GM12878 (cell line): ENCODE measurements around the gene KDM4C. TPM values are rescaled to one million over a fixed set of nuclear protein-coding genes. Genes with fewer than 3 reads are reported as not detected.

ENCODE experiments used
- ATAC-seq: fragments of 200-7000 bp; cut with Tn5 transposase; 3 replicates; pipeline ENCODE4 v1.9.1; 2020; ENCODE audit warnings: mild to moderate bottlenecking, moderate library complexity
- BruUV-seq: library from RNA; stranded (reverse); fragments of 400-500 nt; replicated peaks from 2 replicates; lab custom pipeline; 2021; lab: Mats Ljungman, UMichigan
- CTCF ChIA-PET: fragments of 300-600 bp; sonication (Branson Sonifier 250); formaldehyde crosslinking; extraction: SDS; loops from one replicate; lab custom pipeline; 2021; ENCODE audit warnings: inconsistent platforms; lab: Yijun Ruan, JAX
- POLR2A ChIA-PET: fragments of 350-600 bp; formaldehyde crosslinking; extraction: SDS; loops from one replicate; lab custom pipeline; 2021; ENCODE audit warnings: inconsistent platforms; lab: Charles Lee
- RAD21 ChIA-PET: fragments of 300-600 bp; sonication (Branson Sonifier 250); formaldehyde crosslinking; loops from one replicate; lab custom pipeline; 2023; ENCODE audit warnings: antibody characterized with exemption; ENCODE audit not compliant: unreplicated experiment; lab: Charles Lee
- SMC1A ChIA-PET: fragments of 300-600 bp; sonication (Branson Sonifier 250); formaldehyde crosslinking; loops from one replicate; lab custom pipeline; 2023; ENCODE audit not compliant: unreplicated experiment, uncharacterized antibody; lab: Charles Lee
- DNase-seq: peaks from one replicate; pipeline ENCODE4 v3.0.0-alpha.2; 2011; ENCODE audit warnings: low read depth, low spot score
- FAIRE-seq: peaks from 3 replicates; lab custom pipeline; 2011; peaks lifted over from hg19 to GRCh38; lab: Jason Lieb, UNC
- H2AFZ ChIP-seq: 2 replicates; pipeline ENCODE4 v1.6.0; 2011; ENCODE audit warnings: low read depth, low read length, control low read depth; ENCODE audit not compliant: control insufficient read depth
- H3K27ac ChIP-seq: 2 replicates; pipeline ENCODE4 v1.5.1; 2011; ENCODE audit warnings: control low read depth; ENCODE audit not compliant: control insufficient read depth, insufficient read depth
- H3K27me3 ChIP-seq, 2 experiments: replicated peaks in 1 of 2; 2 replicates each; pipeline versions ENCODE4 v1.6.0 to v1.6.1; 2011; ENCODE audit warnings: low read length in 1 of 2; ENCODE audit not compliant: control insufficient read depth in 2 of 2, insufficient read depth in 2 of 2
- H3K36me3 ChIP-seq, 2 experiments: 2 replicates each; pipeline ENCODE4 v1.5.1; 2011; ENCODE audit warnings: low read length in 1 of 2; ENCODE audit not compliant: control insufficient read depth in 2 of 2, insufficient read depth in 2 of 2
- H3K4me1 ChIP-seq: 2 replicates; pipeline ENCODE4 v1.6.1; 2011; ENCODE audit warnings: mild to moderate bottlenecking, low read length, moderate library complexity, mixed read lengths; ENCODE audit not compliant: control insufficient read depth, insufficient read depth
- H3K4me2 ChIP-seq: 2 replicates; pipeline ENCODE4 v1.6.0; 2011; ENCODE audit warnings: control low read depth; ENCODE audit not compliant: control insufficient read depth, insufficient read depth
- H3K4me3 ChIP-seq: fragments of 200-600 bp; sonication (generic); 2 replicates; pipeline ENCODE4 v1.5.1; 2016
- H3K79me2 ChIP-seq: 2 replicates; pipeline ENCODE4 v1.6.0; 2011; ENCODE audit warnings: low read length; ENCODE audit not compliant: control insufficient read depth, insufficient read depth
- H3K9ac ChIP-seq: 2 replicates; pipeline ENCODE4 v1.8.0; 2011; ENCODE audit warnings: low read length, control low read depth, mixed read lengths; ENCODE audit not compliant: control insufficient read depth, insufficient read depth
- H3K9me3 ChIP-seq: replicated peaks from 3 replicates; pipeline ENCODE4 v1.5.1; 2011; ENCODE audit warnings: mild to moderate bottlenecking, low read length; ENCODE audit not compliant: control insufficient read depth, insufficient read depth
- H4K20me1 ChIP-seq: 2 replicates; pipeline ENCODE4 v1.6.0; 2011; ENCODE audit not compliant: control insufficient read depth, insufficient read depth
- CBFB ChIP-seq: IDR thresholded peaks from 2 replicates; pipeline ENCODE4 v1.6.1; 2016; ENCODE audit warnings: antibody characterized with exemption, low read depth
- DPF2 ChIP-seq: fragments of 450-650 bp; IDR thresholded peaks from 2 replicates; pipeline ENCODE4 v1.6.1; 2017; ENCODE audit warnings: mild to moderate bottlenecking
- E4F1 ChIP-seq: fragments of 450-650 bp; IDR thresholded peaks from 2 replicates; pipeline ENCODE4 v1.6.1; 2018; ENCODE audit warnings: borderline replicate concordance, mild to moderate bottlenecking; ENCODE audit not compliant: partially characterized antibody
- GABPA ChIP-seq: IDR thresholded peaks from 2 replicates; pipeline ENCODE4 v1.6.1; 2014; ENCODE audit warnings: antibody characterized with exemption, low read depth, mild to moderate bottlenecking, inconsistent platforms
- KAT2A ChIP-seq: conservative IDR thresholded peaks from 2 replicates; pipeline ENCODE4 v1.6.1; 2011; ENCODE audit warnings: low read depth, low read length; ENCODE audit not compliant: control insufficient read depth
- NFXL1 ChIP-seq: fragments of 450-650 bp; IDR thresholded peaks from 2 replicates; pipeline ENCODE4 v1.6.1; 2017; ENCODE audit warnings: antibody characterized with exemption, mild to moderate bottlenecking, borderline replicate concordance
- NKRF ChIP-seq: fragments of 450-650 bp; conservative IDR thresholded peaks from 2 replicates; pipeline ENCODE4 v1.6.1; 2017; ENCODE audit warnings: mild to moderate bottlenecking, moderate library complexity
- POU2F2 ChIP-seq: IDR thresholded peaks from 3 replicates; pipeline ENCODE4 v1.6.1; 2011; ENCODE audit warnings: low read depth, mild to moderate bottlenecking, low read length, borderline replicate concordance
- RB1 ChIP-seq: fragments of 450-650 bp; formaldehyde crosslinking; IDR thresholded peaks from 2 replicates; pipeline ENCODE4 v1.6.1; 2017; ENCODE audit warnings: mild to moderate bottlenecking, borderline replicate concordance
- RBBP5 ChIP-seq: fragments of 200-600 bp; sonication (generic); conservative IDR thresholded peaks from 2 replicates; pipeline ENCODE4 v1.6.1; 2016
- RCOR1 ChIP-seq: conservative IDR thresholded peaks from 2 replicates; pipeline ENCODE4 v1.6.1; 2012; ENCODE audit warnings: low read depth, low read length, improper control_type of control experiment
- SKIL ChIP-seq: fragments of 450-650 bp; IDR thresholded peaks from 2 replicates; pipeline ENCODE4 v1.6.1; 2017; ENCODE audit warnings: mild to moderate bottlenecking, low read depth, inconsistent platforms; ENCODE audit not compliant: poor library complexity, severe bottlenecking
- STAT3 ChIP-seq: IDR thresholded peaks from 2 replicates; pipeline ENCODE4 v1.6.1; 2011; ENCODE audit warnings: low read depth, low read length, improper control_type of control experiment
- TCF3 ChIP-seq: IDR thresholded peaks from 2 replicates; pipeline ENCODE4 v1.6.1; 2012; ENCODE audit warnings: low read depth, mild to moderate bottlenecking, low read length, borderline replicate concordance; ENCODE audit not compliant: insufficient read depth
- TCF7 ChIP-seq: IDR thresholded peaks from 2 replicates; pipeline ENCODE4 v1.6.1; 2014; ENCODE audit warnings: antibody characterized with exemption, borderline replicate concordance
- WGBS: methylation state at CpG from one replicate; pipeline ENCODE4 v1.1.6; 2016; ENCODE audit warnings: low lambda C conversion rate; ENCODE audit not compliant: insufficient replicate concordance, insufficient coverage; ENCODE audit errors: missing lambda C conversion rate; 5-methylcytosine and 5-hydroxymethylcytosine counted together
- in situ Hi-C: fragments of 300-500 bp; cut with MboI; formaldehyde crosslinking; loops from 9 replicates; pipeline ENCODE4 v1.14.3; 2018; ENCODE audit warnings: mixed read lengths
- intact Hi-C: fragments of 100-400 bp; cut with micrococcal nuclease; formaldehyde crosslinking; loops from one replicate; pipeline ENCODE4 v1.14.2; 2022; ENCODE audit not compliant: unreplicated experiment
- polyA plus RNA-seq, 11 experiments: library from polyadenylated mRNA; depleted of rRNA in 4 of 11; unstranded in 6 of 11; stranded (reverse) in 5 of 11; fragments of >200 nt; fragmentation: Nextera tagmentation in 4 of 11; fragmentation: Illumina TruSeq in 1 of 11; extraction: Ambion mirVana in 4 of 11; extraction: Trizol in 1 of 11; gene quantifications; 1 replicate in 1 of 11; 2 replicates in 10 of 11; pipeline versions ENCODE4 v1.2.1 to v1.2.3, GENCODE V29; 2011 to 2016; ENCODE audit warnings: inconsistent platforms in 2 of 11, missing spikeins in 2 of 11, low read depth in 1 of 11
- total RNA-seq, 4 experiments: library from RNA; depleted of rRNA in 3 of 4; stranded (reverse); fragments of >200 nt in 3 of 4; fragmentation: Illumina TruSeq in 1 of 4; extraction: Trizol in 1 of 4; gene quantifications; 2 replicates each; pipeline versions ENCODE4 v1.2.1 to v1.2.3, GENCODE V29; 2013 to 2021

Gene KDM4C
- total and polyA plus RNA-seq, 10 of the 15 experiments (the other 5 are each of a cell fraction or from before 2014, with no cell fraction given) = 6.8 to 41.2 (median 20.1) TPM

GRCh38 chr9:6978591-6978990 lies 220.8 kb downstream of the KDM4C start:
- no peak overlapping the region for H3K27ac ChIP-seq
- intact Hi-C loops = no loop called here
- in situ Hi-C loops = no loop called here
- no peak overlapping the region for H3K4me3 ChIP-seq
- 71% methylated on average over 2 of the region's 2 CpGs for WGBS
- SMC1A ChIA-PET = interaction anchor here (1.5 kb wide), 1 partner anchor 15 kb away, joined by 3 read pairs; no protein-coding TSS in a partner anchor
- ATAC-seq = no peak
- no peaks in the 10 kb centered on the region for H3K9me3 ChIP-seq
- peaks cover 0 to 3% of the 10 kb centered on the region in 2 experiments; a peak in 3 of 4 replicates for H3K36me3 ChIP-seq
- POLR2A ChIA-PET = no interaction called here
- no peaks in the 10 kb centered on the region for H3K79me2 ChIP-seq
- RAD21 ChIA-PET = no interaction called here
- H3K4me2 ChIP-seq = no peak overlapping the region
- no peak for FAIRE-seq
- H3K27me3 ChIP-seq = no peaks in the 10 kb centered on the region
- H2AFZ ChIP-seq = no peak overlapping the region
- CTCF ChIA-PET = no interaction called here
- no peak for DNase-seq
- TF ChIP-seq POU2F2 (no peak), CBFB (no peak), TCF7 (no peak), RCOR1 (no peak), KAT2A (no peak), SKIL (no peak), DPF2 (no peak), RBBP5 (no peak), TCF3 (no peak), NKRF (no peak), RB1 (no peak), GABPA (no peak), E4F1 (no peak), STAT3 (no peak), NFXL1 (no peak)
- no TSS peak for BruUV-seq
- no peak overlapping the region for H3K9ac ChIP-seq
- H4K20me1 ChIP-seq = no peaks in the 10 kb centered on the region
- peaks cover 6% of the 10 kb centered on the region for H3K4me1 ChIP-seq
